ENCODE data around the gene ATRX.

DNA sequence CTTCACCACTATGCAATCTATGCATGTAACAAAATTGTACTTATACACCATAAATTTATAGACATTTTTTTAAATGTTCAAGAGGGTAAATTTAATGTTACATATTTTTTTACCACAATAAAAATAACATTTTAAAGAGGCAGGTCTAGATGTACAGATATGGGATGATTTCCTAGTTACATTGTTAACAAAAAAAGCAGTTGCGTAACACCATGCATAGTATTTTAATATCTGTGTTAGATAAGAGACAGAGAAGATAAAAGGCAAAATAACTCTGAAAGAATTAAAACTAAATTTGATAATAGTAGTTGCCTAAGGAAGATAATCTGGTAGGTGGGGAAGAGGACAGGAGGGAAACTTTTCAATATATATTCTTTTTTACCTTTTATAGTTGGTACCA, 9.1 kb upstream of the ATRX start:
- TF ChIP-seq ZNF76 (tag by site-specific recombination; IDR thresholded peaks at IDR 0.05; ENCODE audit: borderline replicate concordance, low read depth) (no peak), ZNF777 (tag by site-specific recombination; IDR thresholded peaks at IDR 0.05; ENCODE audit: borderline replicate concordance) (no peak), MZF1 (tag by site-specific recombination; IDR thresholded peaks at IDR 0.05; ENCODE audit: borderline replicate concordance) (no peak), YY1 (tag by site-specific recombination; IDR thresholded peaks at IDR 0.05) (no peak), ZNF530 (tag by site-specific recombination; IDR thresholded peaks at IDR 0.05; ENCODE audit: low read depth) (no peak)
- TF ChIP-seq, protein P1, sequence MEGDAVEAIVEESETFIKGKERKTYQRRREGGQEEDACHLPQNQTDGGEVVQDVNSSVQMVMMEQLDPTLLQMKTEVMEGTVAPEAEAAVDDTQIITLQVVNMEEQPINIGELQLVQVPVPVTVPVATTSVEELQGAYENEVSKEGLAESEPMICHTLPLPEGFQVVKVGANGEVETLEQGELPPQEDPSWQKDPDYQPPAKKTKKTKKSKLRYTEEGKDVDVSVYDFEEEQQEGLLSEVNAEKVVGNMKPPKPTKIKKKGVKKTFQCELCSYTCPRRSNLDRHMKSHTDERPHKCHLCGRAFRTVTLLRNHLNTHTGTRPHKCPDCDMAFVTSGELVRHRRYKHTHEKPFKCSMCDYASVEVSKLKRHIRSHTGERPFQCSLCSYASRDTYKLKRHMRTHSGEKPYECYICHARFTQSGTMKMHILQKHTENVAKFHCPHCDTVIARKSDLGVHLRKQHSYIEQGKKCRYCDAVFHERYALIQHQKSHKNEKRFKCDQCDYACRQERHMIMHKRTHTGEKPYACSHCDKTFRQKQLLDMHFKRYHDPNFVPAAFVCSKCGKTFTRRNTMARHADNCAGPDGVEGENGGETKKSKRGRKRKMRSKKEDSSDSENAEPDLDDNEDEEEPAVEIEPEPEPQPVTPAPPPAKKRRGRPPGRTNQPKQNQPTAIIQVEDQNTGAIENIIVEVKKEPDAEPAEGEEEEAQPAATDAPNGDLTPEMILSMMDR (tag by site-specific recombination; IDR thresholded peaks at IDR 0.05): no peak
